ENCODE data around the gene CPZ.
"Not testable (repeated sequence)": the region's sequence is repeated elsewhere in the genome, so short reads cannot be mapped to it uniquely, and the experiment has no call there.

Gene CPZ

GRCh38 chr4:8635897-8636554 is 43.5 kb downstream of the CPZ start:
- not testable (repeated sequence) for DNase-seq (ENCODE audit: low read depth, low spot score)

GRCh38 chr4:8637456-8637984 is 45.0 kb downstream of the CPZ start:
- no peak for DNase-seq (ENCODE audit: low read depth, low spot score)

- no peak for DNase-seq (ENCODE audit: low read depth, low spot score)
These were observed 46.5 kb downstream of the CPZ start for GRCh38 chr4:8639021-8639420.

GRCh38 chr4:8639777-8640720 is 47.5 kb downstream of the CPZ start:
- no peak for DNase-seq (ENCODE audit: low read depth, low spot score)

- DNase-seq (ENCODE audit: low read depth, low spot score): no peak
These were observed 48.3 kb downstream of the CPZ start for GRCh38 chr4:8640816-8641215.

GRCh38 chr4:8641256-8641655 is 48.7 kb downstream of the CPZ start:
- no peak for DNase-seq (ENCODE audit: low read depth, low spot score)

GRCh38 chr4:8641931-8642650 is 49.5 kb downstream of the CPZ start:
- no peak for DNase-seq (ENCODE audit: low read depth, low spot score)

GRCh38 chr4:8642651-8643321 is 50.2 kb downstream of the CPZ start:
- no peak for DNase-seq (ENCODE audit: low read depth, low spot score)

GRCh38 chr4:8643441-8643840 is 50.9 kb downstream of the CPZ start:
- DNase-seq (ENCODE audit: low read depth, low spot score): no peak

- DNase-seq (ENCODE audit: low read depth, low spot score): no peak
These were observed 51.4 kb downstream of the CPZ start for GRCh38 chr4:8643986-8644385.

GRCh38 chr4:8644461-8644891 is 51.9 kb downstream of the CPZ start:
- no peak for DNase-seq (ENCODE audit: low read depth, low spot score)

- no peak for DNase-seq (ENCODE audit: low read depth, low spot score)
These were observed 52.6 kb downstream of the CPZ start for GRCh38 chr4:8644966-8645752.

GRCh38 chr4:8645753-8646124 is 53.2 kb downstream of the CPZ start:
- no peak for DNase-seq (ENCODE audit: low read depth, low spot score)

GRCh38 chr4:8646296-8647093 is 53.9 kb downstream of the CPZ start:
- no peak for DNase-seq (ENCODE audit: low read depth, low spot score)

- no peak for DNase-seq (ENCODE audit: low read depth, low spot score)
These were observed 54.6 kb downstream of the CPZ start for GRCh38 chr4:8647094-8647570.

- no peak for DNase-seq (ENCODE audit: low read depth, low spot score)
These were observed 55.1 kb downstream of the CPZ start for GRCh38 chr4:8647626-8648025.

- no peak for DNase-seq (ENCODE audit: low read depth, low spot score)
These were observed 55.7 kb downstream of the CPZ start for GRCh38 chr4:8648296-8648695.

GRCh38 chr4:8648816-8649630 is 56.5 kb downstream of the CPZ start:
- no peak for DNase-seq (ENCODE audit: low read depth, low spot score)
